ENCODE measurements around the gene HS2ST1. TPM values are rescaled to one million over a fixed set of nuclear protein-coding genes. Genes with fewer than 3 reads are reported as not detected.

Gene HS2ST1
- total RNA-seq, 1 experiment from 2014 or later, result 30.1 TPM

DNA sequence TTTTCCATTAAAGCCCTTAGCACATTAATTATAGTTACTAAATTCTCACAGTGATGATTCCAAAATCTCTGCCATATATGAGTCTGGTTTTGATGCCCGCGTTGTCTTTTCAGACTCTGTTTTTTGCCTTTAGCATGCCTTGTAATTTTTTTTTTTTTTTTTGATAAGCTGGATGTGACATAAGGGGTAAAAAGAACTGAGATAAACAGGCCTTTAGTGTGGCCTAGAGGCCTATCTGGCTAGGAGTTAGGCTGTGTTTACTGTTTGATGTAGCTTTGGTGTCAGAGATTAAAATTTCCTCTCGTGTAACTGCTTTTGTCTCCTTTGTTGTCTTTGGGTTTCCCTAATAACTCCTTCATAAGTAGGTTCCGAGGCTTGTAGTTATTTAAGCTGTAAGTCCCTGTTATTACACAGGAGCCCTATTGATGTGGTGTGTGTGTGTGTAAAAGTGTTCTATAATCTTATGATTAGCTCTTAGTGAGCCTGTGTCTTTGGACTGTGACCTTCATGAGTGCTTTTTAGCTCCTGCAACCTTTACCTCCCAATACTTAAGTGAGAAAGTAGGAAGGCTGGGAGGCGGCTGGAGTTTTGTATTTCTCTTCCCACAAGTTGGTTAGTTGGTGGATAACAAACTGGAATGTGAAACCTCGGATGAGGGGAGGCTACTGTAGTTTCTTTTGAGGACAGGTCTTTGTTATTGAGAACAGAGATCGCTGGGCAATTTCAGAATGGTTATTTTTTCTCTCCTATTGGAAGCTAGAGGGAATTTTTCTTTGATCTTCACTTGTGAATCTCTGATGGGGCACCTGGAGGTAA lies 19.3 kb downstream of the HS2ST1 start:
- H3K27me3 ChIP-seq (ENCODE audit: insufficient read depth, low read length), result no peaks in the 10 kb centered on the region
- ATAC-seq, result no peak
- no TSS peak for BruUV-seq (replicated peaks)

GRCh38 chr1:86938450-86938849 lies 24.0 kb downstream of the HS2ST1 start:
- H2AFZ ChIP-seq (ENCODE audit: low read depth, low read length, poor library complexity, severe bottlenecking), result no peak overlapping the region
- H3K79me2 ChIP-seq (ENCODE audit: insufficient read depth, low read length), result peaks cover 42% of the 10 kb centered on the region
- intact Hi-C loops (cut with micrococcal nuclease), result no loop called here
- no peaks in the 10 kb centered on the region for H3K36me3 ChIP-seq (ENCODE audit: control insufficient read depth in 1 of 2, insufficient read depth in 2 of 2, low read length in 2 of 2)
- ATAC-seq (no peak; the same call in 1 of the 2 replicates), DNase-seq (ENCODE audit: low read depth, low spot score) (no peak)
- no TSS peak for BruUV-seq (replicated peaks)
- H3K4me3 ChIP-seq (replicated peaks in 1 of 2; ENCODE audit: low read depth in 1 of 2, low read length in 2 of 2), result no peak overlapping the region
- H4K20me1 ChIP-seq (ENCODE audit: insufficient read depth), result no peaks in the 10 kb centered on the region
- CTCF ChIA-PET, result no interaction called here
- POLR2A ChIA-PET, result interaction anchor here (1.3 kb wide), 1 partner anchor 24 kb away, joined by 3 read pairs; the partner anchor contains the start of genes HS2ST1 and SELENOF
- peaks cover 11 to 12% of the 10 kb centered on the region in 2 experiments for H3K4me1 ChIP-seq (ENCODE audit: control insufficient read depth in 1 of 2, insufficient read depth in 2 of 2, low read length in 2 of 2)
- no peak overlapping the region for H3K27ac ChIP-seq (ENCODE audit: low read depth, low read length)
- TF ChIP-seq ZFX (IDR thresholded peaks at IDR 0.05), result no peak
- TF ChIP-seq ELF1 (IDR thresholded peaks at IDR 0.05; ENCODE audit: borderline replicate concordance, low read depth), result no peak
- peak; percentile 26; the same call in 1 of the 2 replicates for TF ChIP-seq FOSL1 (IDR thresholded peaks at IDR 0.05; ENCODE audit: low read depth)
- peak; percentile 36; the same call in 1 of the 2 replicates for TF ChIP-seq JUND (IDR thresholded peaks at IDR 0.05)
- TF ChIP-seq SIN3A (IDR thresholded peaks at IDR 0.05; ENCODE audit: low read depth), result 0 out of 2 replicates have a peak, but pooled peaks have one; percentile 16
- H3K4me2 ChIP-seq (ENCODE audit: low read length), result peak overlapping the region; percentile 40
- H3K9me3 ChIP-seq (ENCODE audit: control insufficient read depth in 1 of 2, insufficient read depth in 1 of 2, low read depth in 1 of 2, low read length in 2 of 2), result no peaks in the 10 kb centered on the region
- H3K27me3 ChIP-seq (ENCODE audit: insufficient read depth, low read length), result no peaks in the 10 kb centered on the region
- H3K9ac ChIP-seq (ENCODE audit: low read length), result no peak overlapping the region
- no peaks in the 10 kb centered on the region for H3K9me2 ChIP-seq (ENCODE audit: insufficient read depth)
- RAD21 ChIA-PET (ENCODE audit: low non-redundant PET in 1 of 2, low total read pairs in 2 of 2, uncharacterized antibody in 2 of 2, unreplicated experiment in 2 of 2), result no interaction called here

More for the DNA sequence above, 19.3 kb downstream of the HS2ST1 start:
- no peak overlapping the region for H3K9ac ChIP-seq (ENCODE audit: low read length)
- peaks cover 4% of the 10 kb centered on the region; the same call in 1 of the 2 replicates for H4K20me1 ChIP-seq (ENCODE audit: insufficient read depth)
- TF ChIP-seq EZH2phosphoT487 (IDR thresholded peaks at IDR 0.05; ENCODE audit: borderline replicate concordance) (no peak), ZNF274 (IDR thresholded peaks at IDR 0.05; ENCODE audit: low read depth, low read length) (no peak), TCF7L2 (IDR thresholded peaks at IDR 0.05; ENCODE audit: borderline replicate concordance, extremely low read depth, insufficient read depth, insufficient read length) (no peak), POLR2AphosphoS5 (IDR thresholded peaks at IDR 0.05; ENCODE audit: low read depth, low read length) (no peak)
- no peaks in the 10 kb centered on the region for H3K9me3 ChIP-seq (ENCODE audit: control insufficient read depth in 1 of 2, insufficient read depth in 1 of 2, low read depth in 1 of 2, low read length in 2 of 2)
- H3K36me3 ChIP-seq (ENCODE audit: control insufficient read depth in 1 of 2, insufficient read depth in 2 of 2, low read length in 2 of 2), result no peaks in the 10 kb centered on the region
- no peak overlapping the region for H3K4me2 ChIP-seq (ENCODE audit: low read length)
- ChIA-PET POLR2A (no interaction called here), CTCF (no interaction called here), RAD21 (ENCODE audit: low non-redundant PET in 1 of 2, low total read pairs in 2 of 2, uncharacterized antibody in 2 of 2, unreplicated experiment in 2 of 2) (no interaction called here)
- DNase-seq (ENCODE audit: low read depth, low spot score), result no peak
- H2AFZ ChIP-seq (ENCODE audit: low read depth, low read length, poor library complexity, severe bottlenecking), result no peak overlapping the region
- H3K4me1 ChIP-seq (ENCODE audit: control insufficient read depth in 1 of 2, insufficient read depth in 2 of 2, low read length in 2 of 2), result peaks cover 7 to 9% of the 10 kb centered on the region in 2 experiments
- intact Hi-C loops (cut with micrococcal nuclease), result no loop called here
- peaks cover 51% of the 10 kb centered on the region; the same call in 1 of the 2 replicates for H3K79me2 ChIP-seq (ENCODE audit: insufficient read depth, low read length)
- H3K4me3 ChIP-seq (replicated peaks in 1 of 2; ENCODE audit: low read depth in 1 of 2, low read length in 2 of 2), result no peak overlapping the region
- no peaks in the 10 kb centered on the region for H3K9me2 ChIP-seq (ENCODE audit: insufficient read depth)
- no peak overlapping the region for H3K27ac ChIP-seq (ENCODE audit: low read depth, low read length)

Measured in HCT116 (cell line).